ENCODE data around the gene TGFBI.

- TF ChIP-seq, protein P1, sequence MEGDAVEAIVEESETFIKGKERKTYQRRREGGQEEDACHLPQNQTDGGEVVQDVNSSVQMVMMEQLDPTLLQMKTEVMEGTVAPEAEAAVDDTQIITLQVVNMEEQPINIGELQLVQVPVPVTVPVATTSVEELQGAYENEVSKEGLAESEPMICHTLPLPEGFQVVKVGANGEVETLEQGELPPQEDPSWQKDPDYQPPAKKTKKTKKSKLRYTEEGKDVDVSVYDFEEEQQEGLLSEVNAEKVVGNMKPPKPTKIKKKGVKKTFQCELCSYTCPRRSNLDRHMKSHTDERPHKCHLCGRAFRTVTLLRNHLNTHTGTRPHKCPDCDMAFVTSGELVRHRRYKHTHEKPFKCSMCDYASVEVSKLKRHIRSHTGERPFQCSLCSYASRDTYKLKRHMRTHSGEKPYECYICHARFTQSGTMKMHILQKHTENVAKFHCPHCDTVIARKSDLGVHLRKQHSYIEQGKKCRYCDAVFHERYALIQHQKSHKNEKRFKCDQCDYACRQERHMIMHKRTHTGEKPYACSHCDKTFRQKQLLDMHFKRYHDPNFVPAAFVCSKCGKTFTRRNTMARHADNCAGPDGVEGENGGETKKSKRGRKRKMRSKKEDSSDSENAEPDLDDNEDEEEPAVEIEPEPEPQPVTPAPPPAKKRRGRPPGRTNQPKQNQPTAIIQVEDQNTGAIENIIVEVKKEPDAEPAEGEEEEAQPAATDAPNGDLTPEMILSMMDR (IDR thresholded peaks at IDR 0.05; ENCODE audit: low read depth, low read length): no peak
- no peak for TF ChIP-seq EZH2phosphoT487 (IDR thresholded peaks at IDR 0.05; ENCODE audit: low read depth)
These were observed 55.9 kb downstream of the TGFBI start for GRCh38 chr5:136084698-136085097.
